Measurements from ENCODE around the gene SLC17A7. TPM values are rescaled to one million over a fixed set of nuclear protein-coding genes. Genes with fewer than 3 reads are reported as not detected.

SLC17A7 gene
- total RNA-seq, 1 donor from 2014 or later = 1.4 TPM

- intact Hi-C loops (cut with micrococcal nuclease) = no loop called here
- ATAC-seq = no peak
- no peak for DNase-seq
Observed at GRCh38 chr19:49432141-49433073, 8.9 kb downstream of the SLC17A7 start.

- DNase-seq (no peak), ATAC-seq (no peak)
- intact Hi-C loops (cut with micrococcal nuclease) = no loop called here
Observed at GRCh38 chr19:49431330-49431749, 10.0 kb downstream of the SLC17A7 start.

GRCh38 chr19:49430678-49431329 is 10.5 kb downstream of the SLC17A7 start:
- no peak for DNase-seq
- intact Hi-C loops (cut with micrococcal nuclease) = no loop called here
- no peak for ATAC-seq

- intact Hi-C loops (cut with micrococcal nuclease) = no loop called here
- ATAC-seq (no peak), DNase-seq (peak; percentile 7)
Observed at GRCh38 chr19:49430172-49430677, 11.1 kb downstream of the SLC17A7 start.

- intact Hi-C loops (cut with micrococcal nuclease) = no loop called here
- peak; percentile 13 for DNase-seq
- no peak for ATAC-seq
Observed at GRCh38 chr19:49428547-49429451, 12.5 kb downstream of the SLC17A7 start.

GRCh38 chr19:49427855-49428546 is 13.3 kb downstream of the SLC17A7 start:
- DNase-seq (peak; percentile 32), ATAC-seq (peak; percentile 17)

GRCh38 chr19:49427339-49427738 is 14.0 kb downstream of the SLC17A7 start:
- DNase-seq = peak; percentile 4
- intact Hi-C loops (cut with micrococcal nuclease) = no loop called here
- ATAC-seq = no peak

More at GRCh38 chr19:49427855-49428546, 13.3 kb downstream of the SLC17A7 start:
- intact Hi-C loops (cut with micrococcal nuclease) = no loop called here

GRCh38 chr19:49425922-49426592 is 15.3 kb downstream of the SLC17A7 start:
- ATAC-seq (no peak), DNase-seq (no peak)
- intact Hi-C loops (cut with micrococcal nuclease) = no loop called here

- no peak for DNase-seq
- no peak for ATAC-seq
- intact Hi-C loops (cut with micrococcal nuclease) = no loop called here
Observed at GRCh38 chr19:49425178-49425577, 16.1 kb downstream of the SLC17A7 start, which contains the start of gene GFY. Gene GFY (plus strand): TSS chr19:49425388. CDS start chr19:49426431, 1,043 bp downstream.

GRCh38 chr19:49423985-49424303 is 17.4 kb downstream of the SLC17A7 start:
- intact Hi-C loops (cut with micrococcal nuclease) = no loop called here
- ATAC-seq (no peak), DNase-seq (no peak)

- DNase-seq (no peak), ATAC-seq (peak; percentile 33)
- intact Hi-C loops (cut with micrococcal nuclease) = no loop called here
Observed at GRCh38 chr19:49423071-49423984, 18.0 kb downstream of the SLC17A7 start, which contains the start of gene PTH2. Gene PTH2 (minus strand): TSS chr19:49423441. CDS start chr19:49423339, 102 bp downstream.

GRCh38 chr19:49422407-49423070 is 18.8 kb downstream of the SLC17A7 start:
- DNase-seq (peak; percentile 71), ATAC-seq (peak; percentile 78)
- intact Hi-C loops (cut with micrococcal nuclease) = no loop called here

GRCh38 chr19:49421878-49422202 is 19.5 kb downstream of the SLC17A7 start:
- intact Hi-C loops (cut with micrococcal nuclease) = no loop called here
- ATAC-seq = no peak

GRCh38 chr19:49421039-49421877 is 20.1 kb downstream of the SLC17A7 start:
- ATAC-seq (peak; percentile 82), DNase-seq (peak; percentile 81)
- intact Hi-C loops (cut with micrococcal nuclease) = no loop called here

More at GRCh38 chr19:49421878-49422202, 19.5 kb downstream of the SLC17A7 start:
- no peak for DNase-seq

GRCh38 chr19:49420227-49420626 is 21.1 kb downstream of the SLC17A7 start:
- DNase-seq (no peak), ATAC-seq (no peak)
- intact Hi-C loops (cut with micrococcal nuclease) = no loop called here

- DNase-seq = no peak
- no peak for ATAC-seq
- intact Hi-C loops (cut with micrococcal nuclease) = no loop called here
Observed at GRCh38 chr19:49419173-49419572, 22.2 kb downstream of the SLC17A7 start.

Measured in left ventricle myocardium superior (tissue), 1 donor.